WERI-Rb-1 (cell line): ENCODE measurements around the gene ASTN1.

Experiments
- DNase-seq: peaks from one replicate; pipeline ENCODE4 v3.0.0-alpha.2; 2020
- H3K27ac ChIP-seq: fragments of 250-450 bp; sonication (Bioruptor Pico); 2 replicates; pipeline ENCODE4 v1.5.1; 2020; ENCODE audit warnings: mild to moderate bottlenecking, moderate library complexity
- H3K27me3 ChIP-seq: fragments of 250-450 bp; sonication (Bioruptor Pico); 2 replicates; pipeline ENCODE4 v1.5.1; 2021; ENCODE audit warnings: mild to moderate bottlenecking, low read depth, moderate library complexity; ENCODE audit not compliant: insufficient read depth, severe bottlenecking
- H3K36me3 ChIP-seq: fragments of 250-450 bp; sonication (Bioruptor Pico); 2 replicates; pipeline ENCODE4 v1.5.1; 2020; ENCODE audit warnings: mild to moderate bottlenecking, moderate library complexity
- H3K4me3 ChIP-seq: 2 replicates; pipeline ENCODE4 v1.5.1; 2011; ENCODE audit warnings: low read depth, mild to moderate bottlenecking, control low read depth, low read length
- H3K9me3 ChIP-seq: fragments of 250-450 bp; sonication (Bioruptor Pico); 2 replicates; pipeline ENCODE4 v1.5.1; 2021; ENCODE audit warnings: mild to moderate bottlenecking, moderate library complexity; ENCODE audit not compliant: severe bottlenecking
- TF ChIP-seq, protein P1 (sequence below): IDR thresholded peaks from 2 replicates; pipeline ENCODE4 v1.5.1; 2011; ENCODE audit warnings: low read depth, mild to moderate bottlenecking, control low read depth, inconsistent platforms, low read length

ASTN1 gene

GRCh38 chr1:177020851-177021589 lies 143.5 kb downstream of the ASTN1 start:
- Histone ChIP-seq H3K9me3 (no peaks in the 10 kb centered on the region), H3K27me3 (no peaks in the 10 kb centered on the region), H3K36me3 (no peaks in the 10 kb centered on the region), H3K4me3 (no peak overlapping the region), H3K27ac (no peak overlapping the region)
- TF ChIP-seq, protein P1, sequence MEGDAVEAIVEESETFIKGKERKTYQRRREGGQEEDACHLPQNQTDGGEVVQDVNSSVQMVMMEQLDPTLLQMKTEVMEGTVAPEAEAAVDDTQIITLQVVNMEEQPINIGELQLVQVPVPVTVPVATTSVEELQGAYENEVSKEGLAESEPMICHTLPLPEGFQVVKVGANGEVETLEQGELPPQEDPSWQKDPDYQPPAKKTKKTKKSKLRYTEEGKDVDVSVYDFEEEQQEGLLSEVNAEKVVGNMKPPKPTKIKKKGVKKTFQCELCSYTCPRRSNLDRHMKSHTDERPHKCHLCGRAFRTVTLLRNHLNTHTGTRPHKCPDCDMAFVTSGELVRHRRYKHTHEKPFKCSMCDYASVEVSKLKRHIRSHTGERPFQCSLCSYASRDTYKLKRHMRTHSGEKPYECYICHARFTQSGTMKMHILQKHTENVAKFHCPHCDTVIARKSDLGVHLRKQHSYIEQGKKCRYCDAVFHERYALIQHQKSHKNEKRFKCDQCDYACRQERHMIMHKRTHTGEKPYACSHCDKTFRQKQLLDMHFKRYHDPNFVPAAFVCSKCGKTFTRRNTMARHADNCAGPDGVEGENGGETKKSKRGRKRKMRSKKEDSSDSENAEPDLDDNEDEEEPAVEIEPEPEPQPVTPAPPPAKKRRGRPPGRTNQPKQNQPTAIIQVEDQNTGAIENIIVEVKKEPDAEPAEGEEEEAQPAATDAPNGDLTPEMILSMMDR, result no peak
- DNase-seq, result no peak

GRCh38 chr1:177017287-177017852 lies 147.1 kb downstream of the ASTN1 start:
- TF ChIP-seq, protein P1, result no peak
- no peak for DNase-seq
- no peak overlapping the region for H3K4me3 ChIP-seq
- H3K27me3 ChIP-seq, result no peaks in the 10 kb centered on the region
- no peak overlapping the region for H3K27ac ChIP-seq
- H3K36me3 ChIP-seq, result no peaks in the 10 kb centered on the region
- no peaks in the 10 kb centered on the region for H3K9me3 ChIP-seq

DNA sequence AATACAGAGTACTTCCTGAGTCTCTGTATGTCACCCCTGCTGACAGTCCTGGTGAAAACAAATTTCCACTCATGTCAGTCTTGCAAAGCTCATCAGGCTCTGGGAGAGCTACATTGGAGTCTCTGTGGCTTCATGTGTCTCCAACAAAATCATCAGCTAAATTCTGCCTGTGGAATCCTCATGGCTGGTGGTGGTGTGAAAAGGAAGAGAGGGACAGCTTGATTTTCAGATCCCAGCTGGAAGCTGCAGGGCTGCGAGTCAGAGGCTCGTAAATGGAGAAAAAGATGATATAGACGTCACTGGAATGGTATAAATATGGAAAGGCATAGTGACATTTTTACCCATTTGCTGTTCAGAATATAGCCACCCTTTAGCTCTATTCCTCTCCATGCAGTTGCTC lies 150.2 kb downstream of the ASTN1 start:
- no peaks in the 10 kb centered on the region for H3K9me3 ChIP-seq
- no peaks in the 10 kb centered on the region for H3K36me3 ChIP-seq
- H3K4me3 ChIP-seq, result no peak overlapping the region
- no peak for DNase-seq
- no peaks in the 10 kb centered on the region for H3K27me3 ChIP-seq
- H3K27ac ChIP-seq, result no peak overlapping the region
- TF ChIP-seq, protein P1, result no peak

- TF ChIP-seq, protein P1, result no peak
- H3K4me3 ChIP-seq, result no peak overlapping the region
- DNase-seq, result no peak
- H3K9me3 ChIP-seq, result no peaks in the 10 kb centered on the region
- no peak overlapping the region for H3K27ac ChIP-seq
- no peaks in the 10 kb centered on the region for H3K36me3 ChIP-seq
- H3K27me3 ChIP-seq, result no peaks in the 10 kb centered on the region
These were observed 152.1 kb downstream of the ASTN1 start for GRCh38 chr1:177012342-177012925.

DNA sequence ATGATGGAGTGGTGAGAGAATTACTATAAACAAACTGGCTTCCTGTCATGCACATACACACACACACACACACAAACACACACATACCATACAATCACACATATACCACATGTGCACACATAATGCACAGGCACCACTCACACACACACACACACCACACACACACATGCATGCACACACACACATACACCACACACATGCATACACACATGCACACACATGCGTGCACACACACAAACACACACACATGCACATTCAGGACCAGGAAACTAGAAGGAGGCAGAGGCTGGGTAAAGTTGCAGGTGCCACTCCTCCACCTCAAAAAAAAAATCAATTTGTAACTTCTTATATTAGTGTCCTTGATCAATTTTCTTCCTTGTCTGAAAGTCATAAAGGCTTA lies 153.0 kb downstream of the ASTN1 start:
- H3K36me3 ChIP-seq, result no peaks in the 10 kb centered on the region
- H3K27me3 ChIP-seq, result no peaks in the 10 kb centered on the region
- no peaks in the 10 kb centered on the region for H3K9me3 ChIP-seq
- H3K27ac ChIP-seq, result no peak overlapping the region
- no peak for DNase-seq
- TF ChIP-seq, protein P1, result no peak
- no peak overlapping the region for H3K4me3 ChIP-seq
